SU-DHL-6 (cell line): ENCODE results near the gene RFXAP.

Source experiments
- H2AFZ ChIP-seq: fragments of 200-600 bp; sonication (generic); 2 replicates; pipeline ENCODE4 v1.6.1; 2014; ENCODE audit warnings: low read depth, mild to moderate bottlenecking, moderate library complexity, mixed read lengths, antibody characterized with exemption, low read length; ENCODE audit not compliant: severe bottlenecking
- H3F3A ChIP-seq: fragments of 200-600 bp; shearing (Covaris generic); 2 replicates; pipeline ENCODE4 v1.6.0; 2016; ENCODE audit warnings: antibody characterized with exemption, mild to moderate bottlenecking; ENCODE audit not compliant: insufficient read depth
- H3K27ac ChIP-seq: fragments of 200-600 bp; sonication (generic); 2 replicates; pipeline ENCODE4 v1.5.1; 2016; ENCODE audit warnings: low read depth, mild to moderate bottlenecking, low read length, moderate library complexity, mixed read lengths
- H3K27me3 ChIP-seq: fragments of 200-600 bp; sonication (generic), shearing (Covaris generic); 2 replicates; pipeline ENCODE4 v1.6.0; 2014; ENCODE audit warnings: mild to moderate bottlenecking, low read length
- H3K36me3 ChIP-seq: fragments of 200-600 bp; sonication (generic); 2 replicates; pipeline ENCODE4 v1.6.1; 2014; ENCODE audit warnings: mild to moderate bottlenecking, low read length, mixed read lengths
- H3K4me2 ChIP-seq: fragments of 300-600, 200-600 bp; shearing (Covaris generic), sonication (generic); 2 replicates; pipeline ENCODE4 v1.6.0; 2014; ENCODE audit warnings: low read length, low read depth, mild to moderate bottlenecking; ENCODE audit not compliant: poor library complexity, severe bottlenecking
- H3K4me3 ChIP-seq: fragments of 200-600 bp; sonication (generic); 2 replicates; pipeline ENCODE4 v1.5.1; 2014; ENCODE audit warnings: antibody characterized with exemption, low read length, mild to moderate bottlenecking, mixed read lengths; ENCODE audit not compliant: insufficient read depth, poor library complexity, severe bottlenecking
- H3K79me2 ChIP-seq: fragments of 200-600 bp; sonication (generic); 2 replicates; pipeline ENCODE4 v1.6.1; 2014; ENCODE audit warnings: mild to moderate bottlenecking, low read length, moderate library complexity; ENCODE audit not compliant: insufficient read depth
- H3K9ac ChIP-seq: fragments of 200-600 bp; sonication (generic); 2 replicates; pipeline ENCODE4 v1.7.0; 2014; ENCODE audit warnings: mild to moderate bottlenecking, low read length
- H3K9me2 ChIP-seq: fragments of 200-600 bp; sonication (generic); replicated peaks from 2 replicates; pipeline ENCODE4 v1.6.1; 2014; ENCODE audit warnings: low read length; ENCODE audit not compliant: insufficient read depth
- H3K9me3 ChIP-seq: fragments of 200-600 bp; sonication (generic); 2 replicates; pipeline ENCODE4 v1.6.1; 2014; ENCODE audit warnings: low read length, mixed read lengths; ENCODE audit not compliant: insufficient read depth
- H4K20me1 ChIP-seq: fragments of 200-600 bp; sonication (generic); 2 replicates; pipeline ENCODE4 v1.6.1; 2014; ENCODE audit warnings: low read depth, mild to moderate bottlenecking, antibody characterized with exemption, low read length, moderate library complexity, mixed read lengths
- CTCF ChIP-seq: fragments of 200-600 bp; sonication (generic); IDR thresholded peaks from one replicate; pipeline ENCODE4 v1.5.1; 2017; ENCODE audit warnings: antibody characterized with exemption, mild to moderate bottlenecking, low read length, moderate library complexity; ENCODE audit not compliant: insufficient read depth, poor library complexity, severe bottlenecking
- EZH2phosphoT487 ChIP-seq: fragments of 200-600 bp; sonication (generic), shearing (Covaris generic); conservative IDR thresholded peaks from 2 replicates; pipeline ENCODE4 v1.6.1; 2018; ENCODE audit warnings: mild to moderate bottlenecking, antibody characterized with exemption, low read length, moderate library complexity, mixed read lengths

Gene RFXAP

GRCh38 chr13:36831291-36831690 is 12.3 kb downstream of the RFXAP start:
- TF ChIP-seq EZH2phosphoT487 (no peak), CTCF (no peak)
- Histone ChIP-seq H3K27me3 (no peaks in the 10 kb centered on the region), H3K27ac (no peak overlapping the region), H3K36me3 (peaks cover 15% of the 10 kb centered on the region; the same call in 1 of the 2 replicates), H3F3A (no peaks in the 10 kb centered on the region), H3K4me3 (no peak overlapping the region), H2AFZ (no peak overlapping the region), H3K79me2 (no peaks in the 10 kb centered on the region), H3K9me2 (no peaks in the 10 kb centered on the region), H3K9ac (no peak overlapping the region), H4K20me1 (no peaks in the 10 kb centered on the region), H3K9me3 (no peaks in the 10 kb centered on the region), H3K4me2 (no peak overlapping the region)

- Histone ChIP-seq H2AFZ (no peak overlapping the region), H3K79me2 (no peaks in the 10 kb centered on the region), H3K4me3 (no peak overlapping the region), H3K36me3 (0 out of 2 replicates have a peak, but pooled peaks cover under 1% of the 10 kb centered on the region), H3K4me2 (no peak overlapping the region), H3K9me2 (no peaks in the 10 kb centered on the region), H3F3A (no peaks in the 10 kb centered on the region), H3K27me3 (no peaks in the 10 kb centered on the region), H3K9ac (no peak overlapping the region), H3K9me3 (no peaks in the 10 kb centered on the region), H3K27ac (no peak overlapping the region), H4K20me1 (no peaks in the 10 kb centered on the region)
- no peak for TF ChIP-seq CTCF
- TF ChIP-seq EZH2phosphoT487 = no peak
Observed at GRCh38 chr13:36834299-36834698, 15.3 kb downstream of the RFXAP start.

GRCh38 chr13:36837354-36838092 is 18.5 kb downstream of the RFXAP start:
- H3K4me2 ChIP-seq = no peak overlapping the region
- no peaks in the 10 kb centered on the region for H3K27me3 ChIP-seq
- H3K4me3 ChIP-seq = no peak overlapping the region
- H4K20me1 ChIP-seq = no peaks in the 10 kb centered on the region
- H3K36me3 ChIP-seq = no peaks in the 10 kb centered on the region
- H3K9me3 ChIP-seq = no peaks in the 10 kb centered on the region
- TF ChIP-seq EZH2phosphoT487 (no peak), CTCF (no peak)
- no peaks in the 10 kb centered on the region for H3F3A ChIP-seq
- no peak overlapping the region for H2AFZ ChIP-seq
- no peak overlapping the region for H3K9ac ChIP-seq
- no peak overlapping the region for H3K27ac ChIP-seq
- H3K9me2 ChIP-seq = no peaks in the 10 kb centered on the region
- no peaks in the 10 kb centered on the region for H3K79me2 ChIP-seq
